Kidney (tissue), 14 donors: Measurements from ENCODE around the gene ARHGAP42. TPM values are rescaled to one million over a fixed set of nuclear protein-coding genes. Genes with fewer than 3 reads are reported as not detected.

Experiments used
- DNase-seq, 5 donors: peaks; one replicate each; pipeline ENCODE4 v3.0.0-alpha.2; 2013 to 2020
- FAIRE-seq: peaks from 2 replicates; lab custom pipeline; 2012; peaks lifted over from hg19 to GRCh38; lab: Jason Lieb, UNC
- H3K27ac ChIP-seq, 2 donors: one replicate each; pipeline ENCODE4 v1.7.0; 2013; ENCODE audit warnings: low read depth in 2 of 2, low read length in 2 of 2, inconsistent platforms in 1 of 2
- H3K27me3 ChIP-seq: one replicate; pipeline ENCODE4 v1.7.1; 2013; ENCODE audit warnings: low read length, inconsistent platforms; ENCODE audit not compliant: control insufficient read depth, insufficient read depth
- H3K36me3 ChIP-seq, 3 donors: one replicate each; pipeline versions ENCODE4 v1.7.0 to v1.7.1; 2013; ENCODE audit warnings: low read length in 3 of 3, control low read depth in 1 of 3, inconsistent platforms in 1 of 3; ENCODE audit not compliant: insufficient read depth in 3 of 3, control insufficient read depth in 2 of 3
- H3K4me1 ChIP-seq, 3 donors: one replicate each; pipeline versions ENCODE4 v1.7.0 to v1.7.1; 2013; ENCODE audit warnings: low read length in 3 of 3, inconsistent platforms in 1 of 3, low read depth in 1 of 3; ENCODE audit not compliant: control insufficient read depth in 2 of 3, insufficient read depth in 2 of 3
- H3K4me3 ChIP-seq, 3 donors: one replicate each; pipeline versions ENCODE4 v1.7.0 to v1.8.1; 2013; ENCODE audit warnings: low read length in 3 of 3, control low read depth in 1 of 3, inconsistent platforms in 1 of 3
- H3K9ac ChIP-seq, 3 donors: one replicate each; pipeline versions ENCODE4 v1.7.0 to v1.7.1; 2013; ENCODE audit warnings: low read length in 3 of 3, control low read depth in 1 of 3, inconsistent platforms in 1 of 3
- H3K9me3 ChIP-seq, 3 donors: one replicate each; pipeline versions ENCODE4 v1.7.0 to v1.7.1; 2013; ENCODE audit warnings: low read length in 3 of 3, control low read depth in 1 of 3, inconsistent platforms in 1 of 3; ENCODE audit not compliant: control insufficient read depth in 2 of 3, insufficient read depth in 1 of 3
- CTCF ChIP-seq: IDR thresholded peaks from 3 replicates; pipeline ENCODE4 v1.5.1; 2012; ENCODE audit warnings: mild to moderate bottlenecking, moderate library complexity, borderline replicate concordance; ENCODE audit not compliant: insufficient read depth; ENCODE audit errors: extremely low read depth
- intact Hi-C: fragments of 100-400 bp; cut with DNase I; formaldehyde crosslinking; loops from one replicate; pipeline ENCODE4 v1.11.1; 2022
- polyA plus RNA-seq: library from polyadenylated mRNA; stranded (reverse); fragments of 350-450 nt; fragmentation: Illumina TruSeq; extraction: RNeasy Lipid Tissue Mini Kit (QIAGEN cat#74804); gene quantifications from one replicate; pipeline ENCODE4 v1.2.3, GENCODE V29; 2014; ENCODE audit warnings: low read depth, low replicate concordance; ENCODE audit not compliant: insufficient read depth
- total RNA-seq: library from RNA; stranded (reverse); fragmentation: NEBNext Ultra II Directional; extraction: Animal tissue kit (Norgen Biotek cat#: 25700); gene quantifications from one replicate; pipeline ENCODE4 v1.2.1, GENCODE V29; 2021
- donor health status: control.
- donor health status: control.
- donor health status: control.
- donor health status: control.
- donor health status: control.
- donor health status: DM: yes; HTN: yes; CAD: no.
- donor health status: Normal renal cell carcinoma (clear cell type).

Gene ARHGAP42
- total and polyA plus RNA-seq, 2 donors from 2014 or later, result 4.2 to 18.9 TPM

DNA sequence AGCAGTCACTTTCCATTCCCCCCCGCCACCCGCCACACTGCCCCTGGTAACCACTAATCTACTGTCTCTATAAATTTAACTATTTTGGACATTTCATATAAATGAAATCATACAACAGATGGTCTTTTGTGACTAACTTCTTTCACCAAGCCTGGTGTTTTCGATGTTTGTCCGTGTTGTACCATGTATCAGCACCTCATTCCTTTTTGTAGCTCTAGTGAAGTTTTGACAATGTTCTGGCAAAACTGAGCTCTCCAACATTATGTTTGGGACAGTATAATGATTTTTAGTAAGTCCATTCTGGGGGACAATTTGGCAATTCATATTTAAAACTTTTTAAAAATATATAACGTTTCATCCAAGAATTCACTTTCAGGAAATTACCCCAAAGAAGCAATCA, 45.6 kb upstream of the ARHGAP42 start:
- Histone ChIP-seq H3K27me3 (no peaks in the 10 kb centered on the region), H3K4me3 (no peak overlapping the region), H3K36me3 (no peaks in the 10 kb centered on the region), H3K9me3 (no peaks in the 10 kb centered on the region), H3K27ac (no peak overlapping the region), H3K9ac (no peak overlapping the region), H3K4me1 (no peaks in the 10 kb centered on the region)
- FAIRE-seq, result no peak
- no peak for TF ChIP-seq CTCF
- DNase-seq, result no peak
- intact Hi-C loops, result no loop called here

- no peak for TF ChIP-seq CTCF
- intact Hi-C loops, result no loop called here
- Histone ChIP-seq H3K27me3 (no peaks in the 10 kb centered on the region), H3K9ac (no peak overlapping the region), H3K4me3 (no peak overlapping the region), H3K27ac (no peak overlapping the region), H3K36me3 (no peaks in the 10 kb centered on the region), H3K4me1 (no peaks in the 10 kb centered on the region), H3K9me3 (no peaks in the 10 kb centered on the region)
- FAIRE-seq, result no peak
- no peak for DNase-seq
These were observed 40.5 kb upstream of the ARHGAP42 start for GRCh38 chr11:100646545-100646944.

- H3K27me3 ChIP-seq, result no peaks in the 10 kb centered on the region
- H3K4me3 ChIP-seq, result no peak overlapping the region
- DNase-seq (no peak), FAIRE-seq (no peak)
- H3K36me3 ChIP-seq, result no peaks in the 10 kb centered on the region
- H3K9me3 ChIP-seq, result no peaks in the 10 kb centered on the region
- no peak for TF ChIP-seq CTCF
- no peak overlapping the region for H3K27ac ChIP-seq
- no peak overlapping the region for H3K9ac ChIP-seq
- H3K4me1 ChIP-seq, result no peaks in the 10 kb centered on the region
- intact Hi-C loops, result no loop called here
These were observed 39.2 kb upstream of the ARHGAP42 start for GRCh38 chr11:100647861-100648260.

DNA sequence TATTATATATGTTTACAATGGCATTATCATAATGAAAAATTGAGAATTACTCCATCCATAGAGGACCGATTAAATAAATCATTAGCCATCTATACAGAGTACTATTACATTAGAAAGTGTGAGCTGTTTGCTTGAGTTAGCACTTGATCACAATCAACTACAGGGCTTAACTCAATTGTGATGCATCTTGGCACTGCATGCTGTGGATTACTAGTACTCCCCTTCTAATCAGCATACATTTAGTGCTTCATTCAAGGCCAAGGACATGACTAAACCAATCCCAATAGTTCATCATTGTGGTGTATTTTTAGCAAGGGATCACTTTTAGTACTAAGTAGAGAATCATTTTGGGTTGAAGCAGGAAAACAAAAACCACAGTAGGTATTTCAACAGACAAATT, 23.5 kb upstream of the ARHGAP42 start:
- Histone ChIP-seq H3K4me1 (no peaks in the 10 kb centered on the region), H3K4me3 (no peak overlapping the region), H3K27me3 (no peaks in the 10 kb centered on the region), H3K27ac (no peak overlapping the region), H3K9me3 (no peaks in the 10 kb centered on the region), H3K36me3 (no peaks in the 10 kb centered on the region), H3K9ac (no peak overlapping the region)
- no peak for FAIRE-seq
- no peak for TF ChIP-seq CTCF
- intact Hi-C loops, result no loop called here
- DNase-seq, result no peak
